Ovary (tissue), 9 donors: ENCODE results near the gene ZNF738. TPM values are rescaled to one million over a fixed set of nuclear protein-coding genes. Genes with fewer than 3 reads are reported as not detected.

Experiments
- DNase-seq, 5 donors: peaks; one replicate each; pipeline ENCODE4 v3.0.0-alpha.2; 2019 to 2020
- H3K27ac ChIP-seq, 2 donors: fragments of 200-600 bp; one replicate each; pipeline versions ENCODE4 v1.5.1 to v1.8.0; 2019 to 2022
- H3K27me3 ChIP-seq: fragments of 200-600 bp; one replicate; pipeline ENCODE4 v1.8.0; 2022
- H3K36me3 ChIP-seq: fragments of 200-600 bp; sonication (generic); one replicate; pipeline ENCODE4 v1.5.1; 2019
- H3K4me1 ChIP-seq: one replicate; pipeline ENCODE4 v1.8.1; 2013; ENCODE audit warnings: mild to moderate bottlenecking, moderate library complexity; ENCODE audit not compliant: insufficient read depth
- H3K4me3 ChIP-seq: fragments of 200-600 bp; sonication (generic); one replicate; pipeline ENCODE4 v1.5.1; 2017
- H3K9me3 ChIP-seq, 2 donors: fragments of 200-600 bp in 1 of 2; sonication (generic) in 1 of 2; one replicate each; pipeline versions ENCODE4 v1.5.1 to v1.8.1; 2013 to 2019; ENCODE audit warnings: mild to moderate bottlenecking in 1 of 2, moderate library complexity in 1 of 2
- EP300 ChIP-seq: sonication (generic); formaldehyde crosslinking; IDR thresholded peaks from one replicate; pipeline ENCODE4 v1.6.1; 2017; ENCODE audit warnings: antibody characterized with exemption
- POLR2A ChIP-seq: fragments of 450-650 bp; IDR thresholded peaks from one replicate; pipeline ENCODE4 v1.6.1; 2017; ENCODE audit warnings: antibody characterized with exemption, mild to moderate bottlenecking, moderate library complexity
- WGBS, 3 donors: extraction: QIAGEN DNeasy Blood & Tissue Kit in 1 of 3; methylation state at CpG; one replicate each; pipeline versions ENCODE4 v1.1.5 to v1.1.7; 2013 to 2017; 5-methylcytosine and 5-hydroxymethylcytosine counted together
- intact Hi-C, 4 donors: fragments of 100-400 bp; cut with DNase I; formaldehyde crosslinking; loops; one replicate each; pipeline versions ENCODE4 v1.11.0 to v1.15.1; 2022 to 2023
- polyA plus RNA-seq, 2 donors: library from polyadenylated mRNA; stranded (reverse); fragments of 200-250 nt in 1 of 2; fragments of 350-450 nt in 1 of 2; fragmentation: Illumina TruSeq in 1 of 2; extraction: RNeasy Lipid Tissue Mini Kit (QIAGEN cat#74804) in 1 of 2; gene quantifications; one replicate each; pipeline ENCODE4 v1.2.3, GENCODE V29; 2013 to 2014
- total RNA-seq, 7 donors: library from RNA; depleted of rRNA in 2 of 7; stranded (reverse); fragments of >200 nt in 2 of 7; fragmentation: NEBNext Ultra II Directional in 3 of 7; extraction: Animal tissue kit (Norgen Biotek cat#: 25700) in 3 of 7; gene quantifications; one replicate each; pipeline versions ENCODE4 v1.1.0 to v1.2.4, GENCODE V29; 2016 to 2023
- TF ChIP-seq, protein P1 (sequence below), 3 donors: fragments of 450-650 bp in 2 of 3; fragments of 200-600 bp in 1 of 3; IDR thresholded peaks; one replicate each; pipeline versions ENCODE4 v1.5.1 to v1.8.0; 2016 to 2022; ENCODE audit warnings: antibody characterized with exemption in 3 of 3, mild to moderate bottlenecking in 1 of 3
- donor health status: DM: no; HTN: no; CAD: no; lungs with moderate emphysema.
- donor health status: DM: no; HTN: no; CAD: no.
- donor health status: Bipolar disorder and iron deficiency.
- donor health status: DM: yes; HTN: yes; CAD: no.
- donor health status: DM: no; HTN: no; CAD: no.
- donor health status: DM: yes; HTN: yes; CAD: no.

The ZNF738 gene
- total and polyA plus RNA-seq, 9 donors, result 4.0 to 12.2 (median 9.1) TPM

DNA sequence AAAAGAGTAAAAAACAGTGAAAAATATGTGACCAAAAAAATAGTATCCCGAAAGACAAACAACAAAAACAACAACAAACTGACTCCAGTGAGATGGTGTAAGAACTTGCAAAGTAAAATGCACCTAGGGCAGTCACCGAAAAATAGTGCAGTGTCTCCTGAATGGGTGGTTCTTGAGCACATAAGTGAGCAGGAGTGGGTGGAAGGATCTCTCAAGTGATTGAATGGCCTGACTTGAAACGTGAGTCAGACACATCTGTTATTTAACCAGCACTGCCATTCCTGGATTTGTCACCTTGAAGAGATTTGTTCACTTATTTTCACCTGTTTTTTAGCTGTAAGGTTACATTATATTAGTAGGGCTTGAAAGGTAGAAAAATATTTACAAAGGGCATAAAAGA is 3.5 kb downstream of the ZNF738 start:
- TF ChIP-seq EP300 (no peak), POLR2A (no peak)
- TF ChIP-seq, protein P1, sequence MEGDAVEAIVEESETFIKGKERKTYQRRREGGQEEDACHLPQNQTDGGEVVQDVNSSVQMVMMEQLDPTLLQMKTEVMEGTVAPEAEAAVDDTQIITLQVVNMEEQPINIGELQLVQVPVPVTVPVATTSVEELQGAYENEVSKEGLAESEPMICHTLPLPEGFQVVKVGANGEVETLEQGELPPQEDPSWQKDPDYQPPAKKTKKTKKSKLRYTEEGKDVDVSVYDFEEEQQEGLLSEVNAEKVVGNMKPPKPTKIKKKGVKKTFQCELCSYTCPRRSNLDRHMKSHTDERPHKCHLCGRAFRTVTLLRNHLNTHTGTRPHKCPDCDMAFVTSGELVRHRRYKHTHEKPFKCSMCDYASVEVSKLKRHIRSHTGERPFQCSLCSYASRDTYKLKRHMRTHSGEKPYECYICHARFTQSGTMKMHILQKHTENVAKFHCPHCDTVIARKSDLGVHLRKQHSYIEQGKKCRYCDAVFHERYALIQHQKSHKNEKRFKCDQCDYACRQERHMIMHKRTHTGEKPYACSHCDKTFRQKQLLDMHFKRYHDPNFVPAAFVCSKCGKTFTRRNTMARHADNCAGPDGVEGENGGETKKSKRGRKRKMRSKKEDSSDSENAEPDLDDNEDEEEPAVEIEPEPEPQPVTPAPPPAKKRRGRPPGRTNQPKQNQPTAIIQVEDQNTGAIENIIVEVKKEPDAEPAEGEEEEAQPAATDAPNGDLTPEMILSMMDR (IDR thresholded peaks at IDR 0.05), result no peak
- 88 to 93% (median 92%) methylated on average over 3 of the region's 3 CpGs for WGBS, 3 donors
- intact Hi-C loops, result no loop called here
- H3K36me3 ChIP-seq, result no peaks in the 10 kb centered on the region
- no peak overlapping the region for H3K4me3 ChIP-seq
- no peak overlapping the region for H3K27ac ChIP-seq
- no peaks in the 10 kb centered on the region for H3K9me3 ChIP-seq
- H3K27me3 ChIP-seq, result no peaks in the 10 kb centered on the region
- DNase-seq, result no peak
- H3K4me1 ChIP-seq, result no peaks in the 10 kb centered on the region

DNA sequence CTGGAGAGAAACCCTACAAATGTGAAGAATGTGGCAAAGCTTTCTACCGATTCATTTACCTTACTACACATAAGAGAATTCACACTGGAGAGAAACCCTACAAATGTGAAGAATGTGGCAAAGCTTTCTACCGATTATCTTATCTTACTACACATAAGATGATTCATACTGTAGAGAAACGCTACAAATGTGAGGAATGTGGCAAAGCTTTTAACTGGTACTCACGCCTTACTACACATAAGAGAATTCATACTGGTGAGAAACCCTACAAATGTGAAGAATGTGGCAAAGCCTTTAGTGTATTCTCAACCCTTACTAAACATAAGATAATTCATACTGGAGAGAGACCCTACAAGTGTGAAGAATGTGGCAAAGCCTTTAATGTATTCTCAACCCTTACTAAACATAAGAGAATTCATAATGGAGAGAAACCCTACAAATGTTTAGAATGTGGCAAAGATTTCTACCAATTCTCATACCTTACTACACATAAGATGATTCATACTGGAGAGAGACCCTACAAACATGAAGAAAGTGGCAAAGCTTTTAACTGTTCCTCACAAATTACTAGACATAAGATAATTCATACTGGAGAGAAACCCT is 25.3 kb downstream of the ZNF738 start:
- no peak overlapping the region for H3K4me3 ChIP-seq
- DNase-seq, result no peak
- intact Hi-C loops, result no loop called here
- peaks cover 0 to 2% of the 10 kb centered on the region in 2 donors for H3K9me3 ChIP-seq
- H3K27me3 ChIP-seq, result no peaks in the 10 kb centered on the region
- H3K4me1 ChIP-seq, result no peaks in the 10 kb centered on the region
- H3K36me3 ChIP-seq, result no peaks in the 10 kb centered on the region
- no peak overlapping the region for H3K27ac ChIP-seq
- WGBS, 3 donors, result 94 to 98% (median 98%) methylated on average over 4 of the region's 4 CpGs
- no peak for TF ChIP-seq POLR2A
- TF ChIP-seq, protein P1 (IDR thresholded peaks at IDR 0.05), result no peak
- no peak for TF ChIP-seq EP300

DNA sequence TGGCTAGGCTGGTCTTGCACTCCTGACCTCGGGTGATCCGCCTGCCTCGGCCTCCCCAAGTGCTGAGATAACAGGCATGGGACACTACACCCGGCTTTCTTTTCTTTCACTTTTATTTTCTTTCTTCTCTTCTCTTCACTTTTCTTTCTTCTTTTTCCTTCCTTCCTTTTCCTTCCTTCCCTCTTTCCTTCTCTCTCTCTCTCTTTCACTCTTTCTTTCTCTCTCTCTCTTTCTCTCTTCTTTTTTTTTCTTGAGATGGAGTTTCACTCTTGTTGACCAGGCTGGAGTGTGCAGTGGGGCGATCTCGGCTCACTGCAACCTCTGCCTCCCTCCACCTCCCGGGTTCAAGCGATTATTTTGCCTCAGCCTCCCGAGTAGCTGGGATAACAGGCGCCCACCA is 37.3 kb downstream of the ZNF738 start:
- Histone ChIP-seq H3K27me3 (no peaks in the 10 kb centered on the region), H3K4me3 (no peak overlapping the region), H3K27ac (no peak overlapping the region), H3K4me1 (peaks cover 3% of the 10 kb centered on the region), H3K36me3 (no peaks in the 10 kb centered on the region), H3K9me3 (no peaks in the 10 kb centered on the region)
- 89 to 94% (median 90%) methylated on average over 10 of the region's 10 CpGs for WGBS, 3 donors
- DNase-seq, result no peak
- intact Hi-C loops, result loop anchor here in 1 of 4 donors (1.0 kb wide), 1 partner anchor 42 kb away; no protein-coding TSS in a partner anchor
- TF ChIP-seq, protein P1 (IDR thresholded peaks at IDR 0.05), result no peak
- no peak for TF ChIP-seq POLR2A
- TF ChIP-seq EP300, result no peak

DNA sequence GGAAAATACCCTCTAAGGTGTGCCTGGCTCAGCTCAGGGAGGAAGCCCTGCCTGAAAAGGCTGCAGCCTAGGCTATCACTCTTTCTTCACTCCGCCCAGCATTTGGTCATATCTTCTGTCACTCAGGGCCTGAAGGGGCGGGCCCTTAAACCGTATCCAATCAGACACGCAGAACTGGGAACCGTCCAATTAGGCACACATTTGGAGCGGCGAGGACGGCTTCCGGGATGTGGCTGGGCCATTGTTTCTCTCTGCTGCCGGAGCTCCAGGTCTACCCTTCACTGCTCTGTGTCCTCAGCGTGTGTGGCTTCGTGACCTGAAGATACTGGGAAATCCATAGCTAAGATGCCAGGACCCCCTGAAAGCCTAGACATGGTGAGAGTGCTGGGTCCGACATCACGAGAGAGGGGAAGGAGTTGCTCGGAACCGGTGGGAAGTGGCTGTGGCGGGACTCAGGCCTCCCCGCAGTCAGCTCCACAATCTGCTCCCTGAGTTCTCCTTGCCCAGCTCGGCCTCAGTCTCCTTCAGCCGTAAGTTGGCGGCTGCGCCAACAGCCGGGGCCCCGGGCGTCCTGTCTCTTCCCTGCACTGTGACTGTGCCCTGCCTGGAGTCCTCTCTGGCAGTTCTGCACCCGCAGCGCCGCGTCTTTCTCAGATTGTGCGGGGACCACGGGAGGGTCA is 38.2 kb downstream of the ZNF738 start, which contains the start of gene ZNF493:
TSS of gene ZNF493 (plus strand) at position 241 of the 680 bp plus-strand sequence. CDS start at position 346, 105 bp downstream.
- Histone ChIP-seq H3K27ac (peak within 1 kb of the TSS; percentile 9 to 68), H3K27me3 (no peaks in the 10 kb centered on the region), H3K9me3 (no peaks in the 10 kb centered on the region), H3K4me3 (peak within 1 kb of the TSS; percentile 89), H3K36me3 (no peaks in the 10 kb centered on the region), H3K4me1 (peaks cover 5% of the 10 kb centered on the region)
- 0 to 1% (median 0%) methylated on average over 31 of the region's 31 CpGs for WGBS, 3 donors
- DNase-seq, result peak; percentile 93 to 96 (median 94)
- intact Hi-C loops, result loop anchor here in 1 of 4 donors (1.0 kb wide), 1 partner anchor 41 kb away; no protein-coding TSS in a partner anchor
- no peak for TF ChIP-seq EP300
- TF ChIP-seq POLR2A, result peak; percentile 65
- TF ChIP-seq, protein P1 (IDR thresholded peaks at IDR 0.05), result no peak
